Measurements from ENCODE around the gene ROBO1. TPM values are rescaled to one million over a fixed set of nuclear protein-coding genes. Genes with fewer than 3 reads are reported as not detected.

Gene ROBO1
- total RNA-seq, 1 experiment from 2014 or later: 67.6 TPM

DNA sequence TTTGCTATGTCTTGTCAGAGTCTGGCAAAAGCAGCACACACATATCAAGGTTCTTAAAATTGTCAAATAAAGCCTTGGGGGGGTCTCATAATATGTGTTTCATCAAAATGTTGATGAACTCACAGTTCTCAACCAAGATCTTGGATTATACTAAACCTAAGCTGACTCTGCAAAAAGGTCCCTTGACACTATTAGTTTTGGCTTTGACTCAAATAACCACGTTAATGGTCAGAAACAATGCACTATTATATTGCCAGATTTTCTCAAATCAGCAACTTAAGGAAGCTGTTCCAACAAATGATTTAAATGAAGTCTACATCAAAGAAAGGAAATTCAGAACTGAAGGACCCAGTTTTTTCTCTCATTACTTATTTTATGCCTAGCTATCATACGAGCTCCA is 1063.9 kb downstream of the ROBO1 start:
- Histone ChIP-seq H3K4me1 (ENCODE audit: insufficient read depth, low read length, poor library complexity, severe bottlenecking) (peaks cover 39% of the 10 kb centered on the region), H3K36me3 (ENCODE audit: insufficient read depth, low read length, poor library complexity, severe bottlenecking) (no peaks in the 10 kb centered on the region), H3K4me3 (ENCODE audit: low read depth, low read length, poor library complexity, severe bottlenecking) (no peak overlapping the region), H3K27me3 (replicated peaks; ENCODE audit: insufficient read depth, low read depth, low read length, poor library complexity) (no peaks in the 10 kb centered on the region), H3K27ac (ENCODE audit: low read depth, low read length, poor library complexity, severe bottlenecking) (no peak overlapping the region), H3K9me3 (ENCODE audit: low read depth, low read length, poor library complexity, severe bottlenecking) (no peaks in the 10 kb centered on the region)
- ChIA-PET CTCF (no interaction called here), POLR2A (ENCODE audit: low non-redundant PET) (no interaction called here)
- DNase-seq (ENCODE audit: low spot score): no peak
- no TSS peak for BruUV-seq (replicated peaks)
- intact Hi-C loops (cut with micrococcal nuclease; ENCODE audit: unreplicated experiment): no loop called here
- TF ChIP-seq EZH2 (IDR thresholded peaks at IDR 0.05; ENCODE audit: borderline replicate concordance, low read depth, low read length, poor library complexity, severe bottlenecking) (no peak), CTCF (conservative IDR thresholded peaks at IDR 0.05; ENCODE audit: low read depth, low read length) (no peak)

DNA sequence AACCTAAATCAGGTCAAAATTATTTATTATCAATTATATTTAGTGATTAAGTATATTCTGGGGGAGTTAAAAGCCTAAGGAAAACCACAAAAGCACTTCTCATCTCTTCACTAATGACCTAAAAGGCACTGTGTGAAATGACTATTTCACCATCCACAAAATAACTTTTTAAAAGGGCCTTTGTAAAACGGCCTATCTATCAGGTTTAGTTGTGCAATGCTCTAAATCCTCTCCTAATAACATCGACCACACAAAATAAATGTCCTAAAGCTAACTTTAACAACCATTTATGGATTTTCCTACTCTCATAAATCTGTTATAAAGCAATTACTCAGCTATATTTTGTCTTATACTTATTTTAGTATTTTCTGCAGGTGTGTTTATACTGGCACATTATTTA is 1066.3 kb downstream of the ROBO1 start:
- POLR2A ChIA-PET (ENCODE audit: low non-redundant PET): no interaction called here
- H3K4me3 ChIP-seq (ENCODE audit: low read depth, low read length, poor library complexity, severe bottlenecking): no peak overlapping the region
- intact Hi-C loops (cut with micrococcal nuclease; ENCODE audit: unreplicated experiment): no loop called here

DNA sequence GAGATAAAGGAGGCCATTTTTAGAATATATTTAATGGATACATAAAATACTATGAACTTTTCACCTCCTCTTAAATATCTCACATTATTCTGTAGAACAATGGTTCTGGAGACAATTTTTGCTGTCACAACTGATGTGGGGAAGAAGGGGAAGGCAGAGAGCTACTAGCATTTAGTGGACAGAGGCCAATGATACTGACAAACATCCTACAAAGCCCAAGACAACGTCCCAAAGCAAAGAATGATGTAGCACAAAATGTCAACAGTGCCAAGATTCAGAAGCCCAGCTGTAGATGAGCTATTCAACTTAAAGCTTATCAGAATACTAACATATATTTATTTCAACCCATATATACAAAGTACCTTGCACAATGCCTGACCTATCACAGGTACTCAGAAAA is 1069.4 kb downstream of the ROBO1 start:
- H3K9me3 ChIP-seq (ENCODE audit: low read depth, low read length, poor library complexity, severe bottlenecking): no peaks in the 10 kb centered on the region
- BruUV-seq (replicated peaks): no TSS peak
- peaks cover 37% of the 10 kb centered on the region for H3K4me1 ChIP-seq (ENCODE audit: insufficient read depth, low read length, poor library complexity, severe bottlenecking)
- POLR2A ChIA-PET (ENCODE audit: low non-redundant PET): no interaction called here
- CTCF ChIA-PET: no interaction called here
- intact Hi-C loops (cut with micrococcal nuclease; ENCODE audit: unreplicated experiment): no loop called here
- H3K4me3 ChIP-seq (ENCODE audit: low read depth, low read length, poor library complexity, severe bottlenecking): no peak overlapping the region
- H3K27me3 ChIP-seq (replicated peaks; ENCODE audit: insufficient read depth, low read depth, low read length, poor library complexity): no peaks in the 10 kb centered on the region
- DNase-seq (ENCODE audit: low spot score): no peak
- no peaks in the 10 kb centered on the region for H3K36me3 ChIP-seq (ENCODE audit: insufficient read depth, low read length, poor library complexity, severe bottlenecking)
- no peak overlapping the region for H3K27ac ChIP-seq (ENCODE audit: low read depth, low read length, poor library complexity, severe bottlenecking)
- TF ChIP-seq EZH2 (IDR thresholded peaks at IDR 0.05; ENCODE audit: borderline replicate concordance, low read depth, low read length, poor library complexity, severe bottlenecking) (no peak), CTCF (conservative IDR thresholded peaks at IDR 0.05; ENCODE audit: low read depth, low read length) (no peak)

More for the DNA sequence above, 1066.3 kb downstream of the ROBO1 start:
- H3K27me3 ChIP-seq (replicated peaks; ENCODE audit: insufficient read depth, low read depth, low read length, poor library complexity): no peaks in the 10 kb centered on the region
- no peaks in the 10 kb centered on the region for H3K9me3 ChIP-seq (ENCODE audit: low read depth, low read length, poor library complexity, severe bottlenecking)
- no peak for DNase-seq (ENCODE audit: low spot score)
- BruUV-seq (replicated peaks): no TSS peak
- TF ChIP-seq EZH2 (IDR thresholded peaks at IDR 0.05; ENCODE audit: borderline replicate concordance, low read depth, low read length, poor library complexity, severe bottlenecking) (no peak), CTCF (conservative IDR thresholded peaks at IDR 0.05; ENCODE audit: low read depth, low read length) (no peak)
- CTCF ChIA-PET: no interaction called here
- H3K27ac ChIP-seq (ENCODE audit: low read depth, low read length, poor library complexity, severe bottlenecking): no peak overlapping the region
- peaks cover 40% of the 10 kb centered on the region for H3K4me1 ChIP-seq (ENCODE audit: insufficient read depth, low read length, poor library complexity, severe bottlenecking)
- no peaks in the 10 kb centered on the region for H3K36me3 ChIP-seq (ENCODE audit: insufficient read depth, low read length, poor library complexity, severe bottlenecking)

Measured in A673 (cell line).